ENCODE data around the gene ABT1.
A peak's percentile ranks its signal among the peaks of the same experiment; 100 is the strongest.

Gene ABT1

GRCh38 chr6:26570027-26570809, 26.5 kb upstream of the ABT1 start:
- Histone ChIP-seq H3K36me3 (replicated peaks; ENCODE audit: insufficient read depth, low read length) (no peaks in the 10 kb centered on the region), H3F3A (ENCODE audit: insufficient read depth, low read length) (peaks cover 15% of the 10 kb centered on the region), H3K27me3 (replicated peaks; ENCODE audit: insufficient read depth, low read length) (no peaks in the 10 kb centered on the region), H3K4me2 (ENCODE audit: low read depth, low read length) (no peak overlapping the region), H4K20me1 (ENCODE audit: insufficient read depth, low read length) (no peaks in the 10 kb centered on the region), H3K4me1 (ENCODE audit: low read length) (peaks cover 14% of the 10 kb centered on the region; the same call in 1 of the 2 replicates), H3K9me3 (replicated peaks; ENCODE audit: insufficient read depth, low read length) (no peaks in the 10 kb centered on the region), H2AFZ (ENCODE audit: low read length) (no peak overlapping the region), H3K27ac (ENCODE audit: low read length) (no peak overlapping the region), H3K9ac (ENCODE audit: low read length) (no peak overlapping the region), H3K9me2 (replicated peaks; ENCODE audit: insufficient read depth, low read length) (no peaks in the 10 kb centered on the region), H3K4me3 (ENCODE audit: low read length) (no peak overlapping the region), H3K79me2 (ENCODE audit: low read length) (no peaks in the 10 kb centered on the region)
- no peak for TF ChIP-seq EZH2phosphoT487 (IDR thresholded peaks at IDR 0.05; ENCODE audit: low read length)
- TF ChIP-seq, protein P1, sequence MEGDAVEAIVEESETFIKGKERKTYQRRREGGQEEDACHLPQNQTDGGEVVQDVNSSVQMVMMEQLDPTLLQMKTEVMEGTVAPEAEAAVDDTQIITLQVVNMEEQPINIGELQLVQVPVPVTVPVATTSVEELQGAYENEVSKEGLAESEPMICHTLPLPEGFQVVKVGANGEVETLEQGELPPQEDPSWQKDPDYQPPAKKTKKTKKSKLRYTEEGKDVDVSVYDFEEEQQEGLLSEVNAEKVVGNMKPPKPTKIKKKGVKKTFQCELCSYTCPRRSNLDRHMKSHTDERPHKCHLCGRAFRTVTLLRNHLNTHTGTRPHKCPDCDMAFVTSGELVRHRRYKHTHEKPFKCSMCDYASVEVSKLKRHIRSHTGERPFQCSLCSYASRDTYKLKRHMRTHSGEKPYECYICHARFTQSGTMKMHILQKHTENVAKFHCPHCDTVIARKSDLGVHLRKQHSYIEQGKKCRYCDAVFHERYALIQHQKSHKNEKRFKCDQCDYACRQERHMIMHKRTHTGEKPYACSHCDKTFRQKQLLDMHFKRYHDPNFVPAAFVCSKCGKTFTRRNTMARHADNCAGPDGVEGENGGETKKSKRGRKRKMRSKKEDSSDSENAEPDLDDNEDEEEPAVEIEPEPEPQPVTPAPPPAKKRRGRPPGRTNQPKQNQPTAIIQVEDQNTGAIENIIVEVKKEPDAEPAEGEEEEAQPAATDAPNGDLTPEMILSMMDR (IDR thresholded peaks at IDR 0.05; ENCODE audit: low read length): no peak
- TF ChIP-seq EZH2 (optimal IDR thresholded peaks at IDR 0.05; ENCODE audit: low read depth, low read length): no peak
- no peak for DNase-seq

GRCh38 chr6:26571592-26572296, 25.0 kb upstream of the ABT1 start:
- Histone ChIP-seq H3K27me3 (replicated peaks; ENCODE audit: insufficient read depth, low read length) (no peaks in the 10 kb centered on the region), H3K9ac (ENCODE audit: low read length) (no peak overlapping the region), H3K79me2 (ENCODE audit: low read length) (no peaks in the 10 kb centered on the region), H4K20me1 (ENCODE audit: insufficient read depth, low read length) (no peaks in the 10 kb centered on the region), H3K9me3 (replicated peaks; ENCODE audit: insufficient read depth, low read length) (no peaks in the 10 kb centered on the region), H3K4me3 (ENCODE audit: low read length) (peak overlapping the region; percentile 35; the same call in 1 of the 2 replicates), H3F3A (ENCODE audit: insufficient read depth, low read length) (peaks cover 15% of the 10 kb centered on the region), H2AFZ (ENCODE audit: low read length) (no peak overlapping the region), H3K27ac (ENCODE audit: low read length) (no peak overlapping the region), H3K36me3 (replicated peaks; ENCODE audit: insufficient read depth, low read length) (no peaks in the 10 kb centered on the region), H3K4me2 (ENCODE audit: low read depth, low read length) (peak overlapping the region; percentile 37; the same call in 1 of the 2 replicates), H3K4me1 (ENCODE audit: low read length) (peaks cover 14% of the 10 kb centered on the region; the same call in 1 of the 2 replicates), H3K9me2 (replicated peaks; ENCODE audit: insufficient read depth, low read length) (no peaks in the 10 kb centered on the region)
- DNase-seq: no peak
- TF ChIP-seq EZH2phosphoT487 (IDR thresholded peaks at IDR 0.05; ENCODE audit: low read length) (no peak), EZH2 (optimal IDR thresholded peaks at IDR 0.05; ENCODE audit: low read depth, low read length) (no peak)
- TF ChIP-seq, protein P1 (IDR thresholded peaks at IDR 0.05; ENCODE audit: low read length): no peak

DNA sequence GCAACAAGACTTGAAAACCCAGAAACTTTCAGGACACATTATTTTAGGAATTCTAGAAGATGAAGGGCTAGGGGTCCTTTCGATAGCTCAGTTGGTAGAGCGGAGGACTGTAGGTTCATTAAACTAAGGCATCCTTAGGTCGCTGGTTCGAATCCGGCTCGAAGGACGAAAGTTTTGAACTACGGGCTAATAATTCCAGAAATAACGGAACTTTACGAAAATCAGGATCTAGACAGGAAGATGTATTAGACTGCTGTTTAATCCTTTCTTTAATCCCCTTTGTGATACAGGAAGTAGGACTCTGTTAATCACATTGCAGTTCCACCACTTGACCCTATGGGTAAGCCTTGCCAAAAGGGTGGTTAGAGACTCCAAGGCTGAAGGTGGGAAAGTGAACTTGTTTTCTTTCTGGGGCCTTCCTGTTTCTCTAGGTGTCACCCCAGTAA, 21.2 kb upstream of the ABT1 start:
- Histone ChIP-seq H3K9me2 (replicated peaks; ENCODE audit: insufficient read depth, low read length) (no peaks in the 10 kb centered on the region), H3F3A (ENCODE audit: insufficient read depth, low read length) (no peaks in the 10 kb centered on the region), H3K36me3 (replicated peaks; ENCODE audit: insufficient read depth, low read length) (no peaks in the 10 kb centered on the region), H3K4me2 (ENCODE audit: low read depth, low read length) (no peak overlapping the region), H2AFZ (ENCODE audit: low read length) (no peak overlapping the region), H3K79me2 (ENCODE audit: low read length) (no peaks in the 10 kb centered on the region), H3K9me3 (replicated peaks; ENCODE audit: insufficient read depth, low read length) (no peaks in the 10 kb centered on the region), H3K4me3 (ENCODE audit: low read length) (no peak overlapping the region), H3K4me1 (ENCODE audit: low read length) (peaks cover 8% of the 10 kb centered on the region; the same call in 1 of the 2 replicates), H3K27me3 (replicated peaks; ENCODE audit: insufficient read depth, low read length) (no peaks in the 10 kb centered on the region; the same call in 1 of the 2 replicates), H3K27ac (ENCODE audit: low read length) (no peak overlapping the region), H3K9ac (ENCODE audit: low read length) (no peak overlapping the region), H4K20me1 (ENCODE audit: insufficient read depth, low read length) (no peaks in the 10 kb centered on the region)
- no peak for DNase-seq
- no peak for TF ChIP-seq EZH2phosphoT487 (IDR thresholded peaks at IDR 0.05; ENCODE audit: low read length)
- TF ChIP-seq, protein P1 (IDR thresholded peaks at IDR 0.05; ENCODE audit: low read length): no peak
- no peak for TF ChIP-seq EZH2 (optimal IDR thresholded peaks at IDR 0.05; ENCODE audit: low read depth, low read length)

Data from MM.1S (cell line).